ENCODE results near the gene URB2. TPM values are rescaled to one million over a fixed set of nuclear protein-coding genes. Genes with fewer than 3 reads are reported as not detected.

The URB2 gene
- total RNA-seq, 1 experiment from 2014 or later, result 53.2 TPM

DNA sequence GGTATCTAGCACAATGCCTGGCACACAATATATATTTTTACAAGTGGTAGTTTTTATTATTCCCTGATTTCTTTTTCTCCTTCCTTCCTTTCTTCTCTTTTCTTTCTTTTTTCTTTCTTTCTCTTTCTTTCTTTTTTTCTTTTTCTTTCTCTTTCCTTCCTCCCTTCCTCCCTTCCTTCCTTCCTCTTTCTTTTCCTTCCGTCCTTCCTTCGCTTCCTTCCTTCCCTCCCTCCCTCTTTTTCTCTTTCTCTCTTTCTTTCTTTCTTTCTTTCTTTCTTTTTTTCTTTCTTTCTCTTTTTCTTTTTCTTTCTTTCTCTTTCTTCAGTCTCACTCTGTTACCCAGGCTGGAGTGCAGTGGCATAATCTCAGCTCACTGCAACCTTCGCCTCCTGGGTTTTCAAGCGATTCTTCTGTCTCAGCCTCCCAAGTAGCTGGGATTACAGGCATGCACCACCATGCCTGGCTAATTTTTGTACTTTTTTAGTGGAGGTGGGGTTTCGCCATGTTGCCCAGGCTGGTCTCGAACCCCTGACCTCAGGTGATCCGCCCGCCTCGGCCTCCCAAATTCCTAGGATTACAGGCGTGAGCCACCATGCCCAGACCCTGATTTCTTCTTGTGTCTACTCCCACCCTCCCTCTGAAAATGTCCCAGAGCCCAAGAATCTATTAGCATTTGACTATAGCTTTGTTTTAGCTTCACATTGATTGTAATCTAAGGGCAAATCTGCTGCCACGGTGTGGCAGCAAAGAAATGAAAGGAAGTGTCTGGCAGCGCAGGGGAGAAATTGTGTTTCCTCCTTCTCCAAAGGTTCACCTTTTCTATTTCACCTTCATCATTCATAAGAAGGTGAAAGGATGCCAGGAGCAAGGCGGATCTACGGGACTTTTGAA lies 47.6 kb upstream of the URB2 start:
- Mint-ChIP-seq H3K9me3 (no peaks in the 10 kb centered on the region), H3K4me1 (peaks cover 9 to 13% of the 10 kb centered on the region in 2 experiments), H3K4me3 (no peak overlapping the region), H3K36me3 (ENCODE audit: insufficient read depth in 1 of 3, low read depth in 3 of 3) (no peaks in the 10 kb centered on the region), H3K27ac (peak overlapping the region in 1 of 3 experiments; percentile 38; a peak in 2 of 7 replicates), H3K27me3 (ENCODE audit: low read depth) (no peaks in the 10 kb centered on the region)
- WGBS (ENCODE audit: extremely low coverage, insufficient read length, low lambda C conversion rate), result no CpG with 5 or more reads among the region's 14 CpGs
- no peak overlapping the region for H4K5ac ChIP-seq (ENCODE audit: insufficient read length, low read depth, low read length)
- H4K20me1 ChIP-seq (ENCODE audit: control insufficient read depth, insufficient read depth, insufficient read length), result no peaks in the 10 kb centered on the region
- H3K4me1 ChIP-seq (ENCODE audit: insufficient read depth, low read length), result no peaks in the 10 kb centered on the region; the same call in 1 of the 2 replicates
- DNase-seq, result no peak
- H2BK20ac ChIP-seq (ENCODE audit: low read depth, low read length, poor library complexity, severe bottlenecking), result no peak overlapping the region
- no peak overlapping the region for H2AFZ ChIP-seq (ENCODE audit: low read length)
- H2BK15ac ChIP-seq (ENCODE audit: low read depth, low read length), result no peak overlapping the region
- H4K91ac ChIP-seq (ENCODE audit: insufficient read length, low read depth, low read length), result no peak overlapping the region
- no peak overlapping the region for H2BK12ac ChIP-seq (ENCODE audit: insufficient read length, low read depth, low read length)
- no peak overlapping the region for H3K9ac ChIP-seq (ENCODE audit: extremely low read depth, insufficient read length, low read length)
- no peak overlapping the region for H3K4me2 ChIP-seq (ENCODE audit: insufficient read depth, insufficient read length, low read length)
- no peak overlapping the region for H3K27ac ChIP-seq (ENCODE audit: insufficient read length, low read depth, low read length)
- no peaks in the 10 kb centered on the region for H3K79me1 ChIP-seq (ENCODE audit: insufficient read depth, low read depth, low read length, poor library complexity, severe bottlenecking)
- no peak overlapping the region for H4K8ac ChIP-seq (replicated peaks; ENCODE audit: insufficient read length, low read depth, low read length)
- no peak overlapping the region for H3K14ac ChIP-seq (ENCODE audit: insufficient read depth, low read length)
- TF ChIP-seq CTCF (conservative IDR thresholded peaks at IDR 0.05), result no peak
- no peak overlapping the region for H3T11ph ChIP-seq (ENCODE audit: low read length)
- H3K23me2 ChIP-seq (ENCODE audit: insufficient read length, low read depth, low read length, poor library complexity, severe bottlenecking), result no peaks in the 10 kb centered on the region
- no peak overlapping the region for H3K4ac ChIP-seq (ENCODE audit: low read depth, low read length)
- H3K18ac ChIP-seq (ENCODE audit: insufficient read length, low read depth, low read length), result no peak overlapping the region
- no peaks in the 10 kb centered on the region for H3K9me3 ChIP-seq (ENCODE audit: control insufficient read depth, low read depth, low read length)
- H2BK120ac ChIP-seq (ENCODE audit: low read depth, low read length, poor library complexity, severe bottlenecking), result no peak overlapping the region
- no peak overlapping the region for H2BK5ac ChIP-seq (ENCODE audit: insufficient read length, low read length)
- no peak overlapping the region for H2AK5ac ChIP-seq (ENCODE audit: insufficient read length, low read length)
- H3K27me3 ChIP-seq (ENCODE audit: insufficient read depth, low read length), result no peaks in the 10 kb centered on the region
- no peak overlapping the region for H3K56ac ChIP-seq (ENCODE audit: insufficient read length, low read depth, low read length)
- no peaks in the 10 kb centered on the region for H3K79me2 ChIP-seq (ENCODE audit: insufficient read depth, low read length)
- no peak overlapping the region for H3K23ac ChIP-seq (ENCODE audit: insufficient read length, low read depth, low read length)

Data from H9 (cell line).